ENCODE data around the gene RFPL4A. TPM values are rescaled to one million over a fixed set of nuclear protein-coding genes. Genes with fewer than 3 reads are reported as not detected.
"Not testable (repeated sequence)": the region's sequence is repeated elsewhere in the genome, so short reads cannot be mapped to it uniquely, and the experiment has no call there.

RFPL4A gene
- total and polyA plus RNA-seq, 2 donors from 2014 or later = 0.41 TPM; not detected in 1

GRCh38 chr19:55717251-55717650 is 41.6 kb upstream of the RFPL4A start:
- H3K4me1 ChIP-seq (ENCODE audit: control insufficient read depth in 2 of 3, insufficient read depth in 2 of 3, low read depth in 1 of 3, low read length in 3 of 3) = no peaks in the 10 kb centered on the region
- DNase-seq = no peak
- intact Hi-C loops (cut with DNase I) = no loop called here
- H3K9ac ChIP-seq (ENCODE audit: low read length in 3 of 3) = no peak overlapping the region
- no peaks in the 10 kb centered on the region for H3K36me3 ChIP-seq (ENCODE audit: control insufficient read depth in 2 of 3, insufficient read depth in 3 of 3, low read length in 3 of 3)
- H3K9me3 ChIP-seq (ENCODE audit: control insufficient read depth in 2 of 3, insufficient read depth in 1 of 3, low read length in 3 of 3) = no peaks in the 10 kb centered on the region
- H3K27me3 ChIP-seq (ENCODE audit: control insufficient read depth, insufficient read depth, low read length) = no peaks in the 10 kb centered on the region
- TF ChIP-seq, protein P1, sequence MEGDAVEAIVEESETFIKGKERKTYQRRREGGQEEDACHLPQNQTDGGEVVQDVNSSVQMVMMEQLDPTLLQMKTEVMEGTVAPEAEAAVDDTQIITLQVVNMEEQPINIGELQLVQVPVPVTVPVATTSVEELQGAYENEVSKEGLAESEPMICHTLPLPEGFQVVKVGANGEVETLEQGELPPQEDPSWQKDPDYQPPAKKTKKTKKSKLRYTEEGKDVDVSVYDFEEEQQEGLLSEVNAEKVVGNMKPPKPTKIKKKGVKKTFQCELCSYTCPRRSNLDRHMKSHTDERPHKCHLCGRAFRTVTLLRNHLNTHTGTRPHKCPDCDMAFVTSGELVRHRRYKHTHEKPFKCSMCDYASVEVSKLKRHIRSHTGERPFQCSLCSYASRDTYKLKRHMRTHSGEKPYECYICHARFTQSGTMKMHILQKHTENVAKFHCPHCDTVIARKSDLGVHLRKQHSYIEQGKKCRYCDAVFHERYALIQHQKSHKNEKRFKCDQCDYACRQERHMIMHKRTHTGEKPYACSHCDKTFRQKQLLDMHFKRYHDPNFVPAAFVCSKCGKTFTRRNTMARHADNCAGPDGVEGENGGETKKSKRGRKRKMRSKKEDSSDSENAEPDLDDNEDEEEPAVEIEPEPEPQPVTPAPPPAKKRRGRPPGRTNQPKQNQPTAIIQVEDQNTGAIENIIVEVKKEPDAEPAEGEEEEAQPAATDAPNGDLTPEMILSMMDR (IDR thresholded peaks at IDR 0.05; ENCODE audit: borderline replicate concordance, extremely low read depth, insufficient read depth) = no peak
- no peak for FAIRE-seq
- no peak overlapping the region for H3K27ac ChIP-seq (ENCODE audit: low read depth in 2 of 2, low read length in 2 of 2)
- no peak overlapping the region for H3K4me3 ChIP-seq (ENCODE audit: low read length in 3 of 3)

DNA sequence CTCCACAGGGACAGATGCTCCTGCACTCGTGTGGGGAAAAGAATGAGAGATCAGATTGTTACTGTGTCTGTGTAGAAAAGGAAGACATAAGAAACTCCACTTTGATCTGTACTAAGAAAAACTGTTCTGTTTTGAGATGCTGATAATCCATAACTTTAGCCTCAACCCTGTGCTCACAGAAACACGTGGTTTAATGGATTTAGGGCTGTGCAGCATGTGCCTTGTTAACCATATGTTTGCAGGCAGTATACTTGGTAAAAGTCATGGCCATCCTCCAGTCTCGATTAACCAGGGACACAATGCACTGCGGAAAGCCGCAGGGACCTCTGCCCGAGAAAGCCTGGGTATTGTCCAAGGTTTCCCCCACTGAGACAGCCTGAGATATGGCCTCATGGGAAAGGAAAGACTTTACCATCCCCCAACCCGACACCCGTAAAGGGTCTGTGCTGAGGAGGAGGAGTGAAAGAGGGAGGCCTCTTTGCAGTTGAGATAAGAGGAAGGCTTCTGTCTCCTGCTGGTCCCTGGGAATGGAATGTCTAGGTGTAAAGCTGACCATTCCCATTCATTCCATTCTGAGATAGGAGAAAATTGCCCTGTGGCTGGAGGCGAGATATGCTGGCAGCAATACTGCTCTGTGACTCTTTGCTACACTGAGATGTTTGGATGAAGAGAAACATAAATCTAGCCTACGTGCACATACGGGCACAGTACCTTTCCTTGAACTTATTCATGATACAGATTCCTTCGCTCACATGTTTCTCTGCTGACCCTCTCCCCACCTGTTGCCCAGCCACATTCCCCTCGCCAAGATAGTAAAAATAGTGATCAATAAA is 40.8 kb upstream of the RFPL4A start:
- H3K4me3 ChIP-seq (ENCODE audit: low read length in 3 of 3); H3K9ac ChIP-seq (ENCODE audit: low read length in 3 of 3); H3K27ac ChIP-seq (ENCODE audit: low read depth in 2 of 2, low read length in 2 of 2); DNase-seq; H3K36me3 ChIP-seq (ENCODE audit: control insufficient read depth in 2 of 3, insufficient read depth in 3 of 3, low read length in 3 of 3); FAIRE-seq; H3K4me1 ChIP-seq (ENCODE audit: control insufficient read depth in 2 of 3, insufficient read depth in 2 of 3, low read depth in 1 of 3, low read length in 3 of 3); H3K9me3 ChIP-seq (ENCODE audit: control insufficient read depth in 2 of 3, insufficient read depth in 1 of 3, low read length in 3 of 3); intact Hi-C loops (cut with DNase I); H3K27me3 ChIP-seq (ENCODE audit: control insufficient read depth, insufficient read depth, low read length): not testable (repeated sequence)

DNA sequence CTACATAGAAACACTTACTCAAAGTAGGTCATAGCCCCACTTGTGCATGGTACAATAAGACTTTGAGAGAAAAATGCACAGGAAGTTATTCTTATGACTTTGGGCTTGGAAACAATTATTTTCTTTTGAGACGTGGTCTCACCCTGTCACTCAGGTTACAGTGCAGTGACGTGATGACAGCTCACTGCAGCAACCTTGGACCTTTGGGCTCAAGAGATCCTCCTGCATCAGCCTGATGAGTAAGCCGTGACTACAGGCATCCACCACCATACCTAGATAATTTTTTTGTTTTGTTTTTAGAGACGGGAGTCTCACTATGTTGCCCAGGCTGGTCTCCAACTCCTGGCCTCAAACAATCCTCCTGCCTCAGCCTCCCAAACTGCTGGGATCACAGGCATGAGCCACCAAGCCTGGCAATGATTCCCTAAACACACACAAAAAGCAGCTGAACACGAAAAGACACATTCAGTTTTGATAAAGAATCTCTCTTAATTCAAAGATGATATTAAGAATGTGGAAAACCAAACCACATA is 38.6 kb upstream of the RFPL4A start:
- no peaks in the 10 kb centered on the region for H3K27me3 ChIP-seq (ENCODE audit: control insufficient read depth, insufficient read depth, low read length)
- H3K9me3 ChIP-seq (ENCODE audit: control insufficient read depth in 2 of 3, insufficient read depth in 1 of 3, low read length in 3 of 3) = no peaks in the 10 kb centered on the region
- H3K9ac ChIP-seq (ENCODE audit: low read length in 3 of 3) = no peak overlapping the region
- intact Hi-C loops (cut with DNase I) = no loop called here
- H3K4me3 ChIP-seq (ENCODE audit: low read length in 3 of 3) = no peak overlapping the region
- H3K36me3 ChIP-seq (ENCODE audit: control insufficient read depth in 2 of 3, insufficient read depth in 3 of 3, low read length in 3 of 3) = no peaks in the 10 kb centered on the region
- FAIRE-seq = no peak
- no peaks in the 10 kb centered on the region for H3K4me1 ChIP-seq (ENCODE audit: control insufficient read depth in 2 of 3, insufficient read depth in 2 of 3, low read depth in 1 of 3, low read length in 3 of 3)
- TF ChIP-seq, protein P1 (IDR thresholded peaks at IDR 0.05; ENCODE audit: borderline replicate concordance, extremely low read depth, insufficient read depth) = no peak
- no peak overlapping the region for H3K27ac ChIP-seq (ENCODE audit: low read depth in 2 of 2, low read length in 2 of 2)
- no peak for DNase-seq

- no peak for DNase-seq
- no peak overlapping the region for H3K9ac ChIP-seq (ENCODE audit: low read length in 3 of 3)
- TF ChIP-seq, protein P1 (IDR thresholded peaks at IDR 0.05; ENCODE audit: borderline replicate concordance, extremely low read depth, insufficient read depth) = no peak
Observed at GRCh38 chr19:55720801-55721200, 38.1 kb upstream of the RFPL4A start.

More at GRCh38 chr19:55720801-55721200, 38.1 kb upstream of the RFPL4A start:
- Histone ChIP-seq H3K36me3 (ENCODE audit: control insufficient read depth in 2 of 3, insufficient read depth in 3 of 3, low read length in 3 of 3) (no peaks in the 10 kb centered on the region), H3K4me3 (ENCODE audit: low read length in 3 of 3) (no peak overlapping the region), H3K4me1 (ENCODE audit: control insufficient read depth in 2 of 3, insufficient read depth in 2 of 3, low read depth in 1 of 3, low read length in 3 of 3) (no peaks in the 10 kb centered on the region), H3K27ac (ENCODE audit: low read depth in 2 of 2, low read length in 2 of 2) (no peak overlapping the region), H3K27me3 (ENCODE audit: control insufficient read depth, insufficient read depth, low read length) (no peaks in the 10 kb centered on the region), H3K9me3 (ENCODE audit: control insufficient read depth in 2 of 3, insufficient read depth in 1 of 3, low read length in 3 of 3) (no peaks in the 10 kb centered on the region)
- FAIRE-seq = no peak
- intact Hi-C loops (cut with DNase I) = no loop called here

Measured in kidney (tissue), 14 donors.